ENCODE measurements around the gene CLGN.

CLGN gene

GRCh38 chr4:140363558-140363957 lies 63.9 kb downstream of the CLGN start:
- Histone ChIP-seq H3F3A (ENCODE audit: low read depth) (no peaks in the 10 kb centered on the region), H2AFZ (ENCODE audit: low read length) (no peak overlapping the region)
- TF ChIP-seq EZH2phosphoT487 (IDR thresholded peaks at IDR 0.05; ENCODE audit: borderline replicate concordance) = no peak
- TF ChIP-seq, protein P1, sequence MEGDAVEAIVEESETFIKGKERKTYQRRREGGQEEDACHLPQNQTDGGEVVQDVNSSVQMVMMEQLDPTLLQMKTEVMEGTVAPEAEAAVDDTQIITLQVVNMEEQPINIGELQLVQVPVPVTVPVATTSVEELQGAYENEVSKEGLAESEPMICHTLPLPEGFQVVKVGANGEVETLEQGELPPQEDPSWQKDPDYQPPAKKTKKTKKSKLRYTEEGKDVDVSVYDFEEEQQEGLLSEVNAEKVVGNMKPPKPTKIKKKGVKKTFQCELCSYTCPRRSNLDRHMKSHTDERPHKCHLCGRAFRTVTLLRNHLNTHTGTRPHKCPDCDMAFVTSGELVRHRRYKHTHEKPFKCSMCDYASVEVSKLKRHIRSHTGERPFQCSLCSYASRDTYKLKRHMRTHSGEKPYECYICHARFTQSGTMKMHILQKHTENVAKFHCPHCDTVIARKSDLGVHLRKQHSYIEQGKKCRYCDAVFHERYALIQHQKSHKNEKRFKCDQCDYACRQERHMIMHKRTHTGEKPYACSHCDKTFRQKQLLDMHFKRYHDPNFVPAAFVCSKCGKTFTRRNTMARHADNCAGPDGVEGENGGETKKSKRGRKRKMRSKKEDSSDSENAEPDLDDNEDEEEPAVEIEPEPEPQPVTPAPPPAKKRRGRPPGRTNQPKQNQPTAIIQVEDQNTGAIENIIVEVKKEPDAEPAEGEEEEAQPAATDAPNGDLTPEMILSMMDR (conservative IDR thresholded peaks at IDR 0.05; ENCODE audit: low read length) = no peak

DNA sequence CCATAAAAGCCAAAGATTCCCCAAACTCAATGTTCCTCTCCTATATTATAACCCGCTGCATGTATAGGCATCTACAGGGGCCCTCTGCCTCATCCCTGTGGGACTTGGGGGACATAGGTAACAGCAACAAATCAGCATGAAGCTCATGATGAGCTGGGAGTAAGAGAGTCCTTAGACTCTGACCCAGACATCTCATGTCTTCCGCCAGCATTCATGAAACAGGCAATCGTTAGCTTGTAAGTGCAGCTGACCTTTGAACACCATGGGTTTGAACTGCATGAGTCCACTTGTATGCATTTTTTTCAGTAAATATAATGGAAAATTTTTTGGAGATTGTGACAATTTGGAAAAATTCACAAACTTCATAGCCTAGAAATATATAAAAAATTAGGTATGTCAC lies 64.4 kb downstream of the CLGN start:
- Histone ChIP-seq H4K20me1 (ENCODE audit: insufficient read depth, low read length, poor library complexity, severe bottlenecking) (no peaks in the 10 kb centered on the region), H3K4me3 (ENCODE audit: low read length, poor library complexity, severe bottlenecking) (no peak overlapping the region), H3K9me2 (replicated peaks; ENCODE audit: low read depth, low read length) (no peaks in the 10 kb centered on the region), H3K4me2 (ENCODE audit: low read depth, low read length, poor library complexity, severe bottlenecking) (no peak overlapping the region), H3K27me3 (ENCODE audit: insufficient read depth, low read length, poor library complexity, severe bottlenecking) (no peaks in the 10 kb centered on the region), H3K9me3 (ENCODE audit: insufficient read depth, low read depth, low read length) (no peaks in the 10 kb centered on the region), H3K4me1 (ENCODE audit: insufficient read depth, low read length, poor library complexity, severe bottlenecking) (peaks cover 18% of the 10 kb centered on the region), H3K36me3 (ENCODE audit: insufficient read depth, low read length) (no peaks in the 10 kb centered on the region), H3F3A (ENCODE audit: low read depth) (no peaks in the 10 kb centered on the region), H3K9ac (ENCODE audit: low read depth, low read length, poor library complexity, severe bottlenecking) (no peak overlapping the region), H2AFZ (ENCODE audit: low read length) (no peak overlapping the region), H3K79me2 (ENCODE audit: insufficient read depth, low read length) (no peaks in the 10 kb centered on the region)
- TF ChIP-seq EZH2phosphoT487 (IDR thresholded peaks at IDR 0.05; ENCODE audit: borderline replicate concordance) = no peak
- TF ChIP-seq, protein P1 (conservative IDR thresholded peaks at IDR 0.05; ENCODE audit: low read length) = no peak

More at GRCh38 chr4:140363558-140363957, 63.9 kb downstream of the CLGN start:
- peaks cover 13% of the 10 kb centered on the region for H3K4me1 ChIP-seq (ENCODE audit: insufficient read depth, low read length, poor library complexity, severe bottlenecking)
- no peaks in the 10 kb centered on the region for H3K9me2 ChIP-seq (replicated peaks; ENCODE audit: low read depth, low read length)
- H4K20me1 ChIP-seq (ENCODE audit: insufficient read depth, low read length, poor library complexity, severe bottlenecking) = no peaks in the 10 kb centered on the region
- no peak overlapping the region for H3K9ac ChIP-seq (ENCODE audit: low read depth, low read length, poor library complexity, severe bottlenecking)
- no peaks in the 10 kb centered on the region for H3K27me3 ChIP-seq (ENCODE audit: insufficient read depth, low read length, poor library complexity, severe bottlenecking)
- no peaks in the 10 kb centered on the region for H3K9me3 ChIP-seq (ENCODE audit: insufficient read depth, low read depth, low read length)
- no peak overlapping the region for H3K4me2 ChIP-seq (ENCODE audit: low read depth, low read length, poor library complexity, severe bottlenecking)
- no peaks in the 10 kb centered on the region for H3K36me3 ChIP-seq (ENCODE audit: insufficient read depth, low read length)
- no peak overlapping the region for H3K4me3 ChIP-seq (ENCODE audit: low read length, poor library complexity, severe bottlenecking)
- H3K79me2 ChIP-seq (ENCODE audit: insufficient read depth, low read length) = no peaks in the 10 kb centered on the region

DNA sequence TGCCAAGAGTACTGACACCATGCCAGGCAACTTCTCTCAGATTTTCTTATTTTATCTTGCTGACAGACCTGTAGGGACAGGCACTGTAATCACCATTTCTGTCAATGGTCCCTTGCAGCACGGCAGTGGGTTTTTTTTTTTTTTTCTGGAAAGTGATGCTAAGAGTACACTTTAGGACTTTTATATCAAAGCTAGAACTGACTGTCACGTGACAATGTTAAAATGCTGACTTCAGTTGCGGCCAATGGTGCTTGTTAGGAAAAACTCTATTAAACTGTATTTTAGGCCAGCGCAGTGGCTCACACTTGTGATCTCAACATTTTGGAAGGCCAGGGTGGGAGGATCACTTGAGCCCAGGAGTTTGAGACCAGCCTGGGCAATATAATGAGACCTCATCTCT lies 66.3 kb downstream of the CLGN start:
- TF ChIP-seq, protein P1 (conservative IDR thresholded peaks at IDR 0.05; ENCODE audit: low read length) = no peak
- no peak for TF ChIP-seq EZH2phosphoT487 (IDR thresholded peaks at IDR 0.05; ENCODE audit: borderline replicate concordance)
- H3K27me3 ChIP-seq (ENCODE audit: insufficient read depth, low read length, poor library complexity, severe bottlenecking) = no peaks in the 10 kb centered on the region
- H4K20me1 ChIP-seq (ENCODE audit: insufficient read depth, low read length, poor library complexity, severe bottlenecking) = no peaks in the 10 kb centered on the region
- H3K4me1 ChIP-seq (ENCODE audit: insufficient read depth, low read length, poor library complexity, severe bottlenecking) = peaks cover 22% of the 10 kb centered on the region
- no peak overlapping the region for H3K4me3 ChIP-seq (ENCODE audit: low read length, poor library complexity, severe bottlenecking)
- no peak overlapping the region for H3K4me2 ChIP-seq (ENCODE audit: low read depth, low read length, poor library complexity, severe bottlenecking)
- H3K36me3 ChIP-seq (ENCODE audit: insufficient read depth, low read length) = no peaks in the 10 kb centered on the region
- no peaks in the 10 kb centered on the region for H3K79me2 ChIP-seq (ENCODE audit: insufficient read depth, low read length)
- H3K9ac ChIP-seq (ENCODE audit: low read depth, low read length, poor library complexity, severe bottlenecking) = no peak overlapping the region
- no peaks in the 10 kb centered on the region for H3F3A ChIP-seq (ENCODE audit: low read depth)
- H2AFZ ChIP-seq (ENCODE audit: low read length) = no peak overlapping the region
- H3K9me2 ChIP-seq (replicated peaks; ENCODE audit: low read depth, low read length) = no peaks in the 10 kb centered on the region
- no peaks in the 10 kb centered on the region for H3K9me3 ChIP-seq (ENCODE audit: insufficient read depth, low read depth, low read length)
